Mononuclear cell (primary cell): ENCODE measurements around the gene SCLT1. TPM values are rescaled to one million over a fixed set of nuclear protein-coding genes. Genes with fewer than 3 reads are reported as not detected.

Source experiments
- H3K27me3 ChIP-seq: 2 replicates; pipeline ENCODE4 v1.6.0; 2011; ENCODE audit warnings: low read length, control low read depth; ENCODE audit not compliant: insufficient read depth
- H3K4me1 ChIP-seq: 2 replicates; pipeline ENCODE4 v1.5.1; 2011; ENCODE audit warnings: mild to moderate bottlenecking, low read length, control low read depth; ENCODE audit not compliant: insufficient read depth
- H3K4me3 ChIP-seq: 2 replicates; pipeline ENCODE4 v1.5.1; 2011; ENCODE audit warnings: mild to moderate bottlenecking, low read length, moderate library complexity
- H3K9me3 ChIP-seq: 2 replicates; pipeline ENCODE4 v1.5.1; 2011; ENCODE audit warnings: low read depth, mild to moderate bottlenecking, control low read depth, low read length
- total RNA-seq: library from RNA; depleted of rRNA; stranded (reverse); fragments of >200 nt; gene quantifications from one replicate; pipeline ENCODE4 v1.2.3, GENCODE V29; 2012

The SCLT1 gene
- total RNA-seq, 1 donor, result 48.4 TPM

DNA sequence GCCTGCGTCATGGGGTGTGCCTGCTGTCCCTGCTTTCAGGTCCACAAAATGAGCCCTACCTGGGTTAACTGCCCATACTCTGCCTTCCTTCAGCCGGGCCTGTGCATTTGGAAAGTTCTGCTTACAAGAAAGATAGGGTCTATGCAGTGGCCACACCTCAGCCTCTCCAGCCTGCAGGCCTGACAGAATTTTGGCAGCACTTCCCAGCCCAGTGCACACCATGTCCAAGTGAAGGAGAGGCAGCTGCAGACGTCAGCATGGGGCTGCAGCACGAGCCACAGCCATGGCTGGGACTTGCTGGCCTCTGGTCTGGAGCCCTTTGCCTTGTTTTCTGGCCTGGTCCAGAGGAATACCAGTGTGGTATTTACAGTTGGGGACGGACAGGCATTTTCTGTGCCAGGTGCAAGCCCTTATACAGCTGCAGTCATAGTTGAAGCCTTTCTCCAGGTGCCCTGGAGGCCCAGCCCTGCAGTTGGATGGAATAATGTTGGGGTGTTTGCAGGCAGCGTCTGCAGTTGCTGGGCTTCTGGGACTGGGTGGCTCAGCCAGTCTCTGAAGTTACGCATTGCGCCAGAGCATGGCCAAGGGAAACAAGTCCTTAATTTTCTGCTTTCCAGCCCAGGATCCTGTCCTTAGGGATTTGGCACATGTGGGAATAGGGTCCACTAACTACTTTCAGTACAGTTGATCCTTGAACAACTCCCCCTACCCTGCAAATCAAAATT lies 257.7 kb downstream of the SCLT1 start:
- H3K4me3 ChIP-seq, result no peak overlapping the region
- no peaks in the 10 kb centered on the region for H3K27me3 ChIP-seq
- peaks cover 10% of the 10 kb centered on the region for H3K4me1 ChIP-seq
- H3K9me3 ChIP-seq, result no peaks in the 10 kb centered on the region

Other genes starting within 250 kb of the SCLT1 start
- 14.6 TPM for gene C4orf33, start 2.6 kb upstream of the SCLT1 start, total RNA-seq